Endothelial cell of umbilical vein (primary cell): ENCODE measurements around the gene RPP40. TPM values are rescaled to one million over a fixed set of nuclear protein-coding genes. Genes with fewer than 3 reads are reported as not detected.
A peak's percentile ranks its signal among the peaks of the same experiment; 100 is the strongest.

ENCODE experiments used
- Bru-seq: library from RNA; stranded (reverse); fragments of 400-500 nt; gene quantifications from one replicate; lab custom pipeline; 2021; lab: Mats Ljungman, UMichigan
- BruChase-seq, 2 experiments: library from RNA; stranded (reverse); fragments of 400-500 nt; gene quantifications; one replicate each; lab custom pipeline; 2021; lab: Mats Ljungman, UMichigan
- BruUV-seq: library from RNA; stranded (reverse); fragments of 400-500 nt; replicated peaks from 2 replicates; lab custom pipeline; 2021; lab: Mats Ljungman, UMichigan
- CTCF ChIA-PET: fragments of 300-600, 350-600 bp; sonication (Branson Sonifier 250); formaldehyde crosslinking; loops from one replicate; lab custom pipeline; 2021; ENCODE audit warnings: antibody characterized with exemption, inconsistent platforms; lab: Charles Lee
- POLR2A ChIA-PET: fragments of 300-600, 350-600 bp; sonication (Branson Sonifier 250); formaldehyde crosslinking; loops from one replicate; lab custom pipeline; 2021; ENCODE audit warnings: antibody characterized with exemption, inconsistent platforms; lab: Charles Lee
- DNase-seq: peaks from one replicate; pipeline ENCODE4 v3.0.0-alpha.2; 2011; ENCODE audit warnings: low read depth, low spot score
- FAIRE-seq: peaks from 2 replicates; lab custom pipeline; 2011; peaks lifted over from hg19 to GRCh38; lab: Jason Lieb, UNC
- H2AFZ ChIP-seq: 2 replicates; pipeline ENCODE4 v1.6.0; 2012; ENCODE audit warnings: low read depth, low read length, control low read depth, inconsistent platforms
- H3K27ac ChIP-seq: 2 replicates; pipeline ENCODE4 v1.5.1; 2011; ENCODE audit warnings: low read depth, mild to moderate bottlenecking, control low read depth, low read length, moderate library complexity; ENCODE audit not compliant: insufficient read depth
- H3K27me3 ChIP-seq, 2 experiments: 2 replicates each; pipeline versions ENCODE4 v1.6.0 to v1.6.1; 2011; ENCODE audit warnings: low read length in 2 of 2, mixed read lengths in 1 of 2; ENCODE audit not compliant: control insufficient read depth in 2 of 2, insufficient read depth in 2 of 2
- H3K36me3 ChIP-seq, 2 experiments: 2 replicates in 1 of 2; 3 replicates in 1 of 2; pipeline ENCODE4 v1.5.1; 2011; ENCODE audit warnings: low read length in 2 of 2, mild to moderate bottlenecking in 1 of 2, moderate library complexity in 1 of 2; ENCODE audit not compliant: control insufficient read depth in 2 of 2, insufficient read depth in 2 of 2; ENCODE audit errors: extremely low read depth in 1 of 2
- H3K4me1 ChIP-seq: 3 replicates; pipeline ENCODE4 v1.5.1; 2011; ENCODE audit warnings: mild to moderate bottlenecking, low read length; ENCODE audit not compliant: control insufficient read depth, insufficient read depth; ENCODE audit errors: extremely low read depth
- H3K4me2 ChIP-seq: 2 replicates; pipeline ENCODE4 v1.6.1; 2011; ENCODE audit warnings: low read length, control low read depth, mixed read lengths; ENCODE audit not compliant: insufficient read depth
- H3K4me3 ChIP-seq, 3 experiments: fragments of 200-600 bp in 1 of 3; sonication (generic), shearing (Covaris generic) in 1 of 3; replicated peaks in 1 of 3; 2 replicates each; pipeline ENCODE4 v1.5.1; 2011 to 2016; ENCODE audit warnings: control low read depth in 3 of 3, low read length in 3 of 3, mild to moderate bottlenecking in 2 of 3, inconsistent platforms in 1 of 3, low read depth in 1 of 3, moderate library complexity in 1 of 3; ENCODE audit not compliant: insufficient read depth in 1 of 3
- H3K79me2 ChIP-seq: 2 replicates; pipeline ENCODE4 v1.6.0; 2012; ENCODE audit warnings: low read length, inconsistent platforms; ENCODE audit not compliant: control insufficient read depth, insufficient read depth
- H3K9ac ChIP-seq: replicated peaks from 2 replicates; pipeline ENCODE3; 2011; ENCODE audit warnings: low read length, control low read depth; ENCODE audit not compliant: insufficient read depth; ENCODE audit errors: extremely low read depth
- H3K9me1 ChIP-seq: replicated peaks from 3 replicates; pipeline ENCODE4 v1.6.0; 2011; ENCODE audit warnings: mild to moderate bottlenecking, low read length; ENCODE audit not compliant: control insufficient read depth, insufficient read depth; ENCODE audit errors: extremely low read depth
- H3K9me3 ChIP-seq: replicated peaks from 2 replicates; pipeline ENCODE4 v1.5.1; 2012; ENCODE audit warnings: low read length, inconsistent platforms; ENCODE audit not compliant: control insufficient read depth, insufficient read depth
- H4K20me1 ChIP-seq: replicated peaks from 2 replicates; pipeline ENCODE3; 2011; ENCODE audit warnings: mild to moderate bottlenecking, low read length; ENCODE audit not compliant: control insufficient read depth, insufficient read depth; ENCODE audit errors: extremely low read depth
- EZH2 ChIP-seq: IDR thresholded peaks from 2 replicates; pipeline ENCODE4 v1.6.1; 2012; ENCODE audit warnings: borderline replicate concordance, low read depth, mild to moderate bottlenecking, moderate library complexity, low read length, inconsistent platforms; ENCODE audit not compliant: severe bottlenecking
- GATA2 ChIP-seq: IDR thresholded peaks from 2 replicates; pipeline ENCODE4 v1.7.0; 2011; ENCODE audit warnings: low read depth, mild to moderate bottlenecking, moderate library complexity, mixed read lengths, low read length; ENCODE audit not compliant: insufficient read length, insufficient read depth
- JUN ChIP-seq: IDR thresholded peaks from 2 replicates; pipeline ENCODE4 v1.6.1; 2011; ENCODE audit warnings: borderline replicate concordance, low read depth; ENCODE audit not compliant: insufficient read length, insufficient read depth
- MAX ChIP-seq: IDR thresholded peaks from 2 replicates; pipeline ENCODE4 v1.6.1; 2011; ENCODE audit not compliant: insufficient read depth, insufficient read length
- MYC ChIP-seq: IDR thresholded peaks from one replicate; pipeline ENCODE4 v1.6.1; 2011; ENCODE audit warnings: mild to moderate bottlenecking, low read depth, low read length
- POLR2A ChIP-seq: IDR thresholded peaks from 2 replicates; pipeline ENCODE4 v1.6.1; 2012; ENCODE audit warnings: low read depth, mild to moderate bottlenecking, control low read depth, low read length
- POLR2AphosphoS5 ChIP-seq: IDR thresholded peaks from 2 replicates; pipeline ENCODE4 v1.6.1; 2012; ENCODE audit warnings: low read depth, mild to moderate bottlenecking, control low read depth, low read length, moderate library complexity; ENCODE audit not compliant: insufficient read depth
- dilution Hi-C: fragments of 300-500 bp; cut with MboI; formaldehyde crosslinking; loops from one replicate; pipeline ENCODE4 v1.15.0; 2019; ENCODE audit warnings: low sequenced_read_pairs; ENCODE audit not compliant: extremely low pct_ligation_motif_present
- intact Hi-C: fragments of 100-400 bp; cut with micrococcal nuclease; formaldehyde crosslinking; loops from one replicate; pipeline ENCODE4 v1.10.0; 2022
- long read RNA-seq: library from polyadenylated mRNA; stranded (forward); transcript quantifications from one replicate; pipeline ENCODE4 v2.0.0, GENCODE V29; 2021
- polyA minus RNA-seq, 3 experiments: library from RNA; depleted of rRNA, polyadenylated mRNA; stranded (reverse); fragments of >200 nt; gene quantifications; 1 replicate in 1 of 3; 2 replicates in 2 of 3; pipeline ENCODE4 v1.2.3, GENCODE V29; 2011
- polyA plus RNA-seq, 4 experiments: library from polyadenylated mRNA; depleted of rRNA in 3 of 4; stranded (reverse) in 3 of 4; unstranded in 1 of 4; fragments of >200 nt; gene quantifications; 2 replicates each; pipeline versions ENCODE4 v1.2.1 to v1.2.3, GENCODE V29; 2011 to 2012; ENCODE audit warnings: missing spikeins in 1 of 4
- total RNA-seq: library from RNA; stranded (reverse); gene quantifications from 2 replicates; pipeline ENCODE4 v1.2.3, GENCODE V29; 2021
- TF ChIP-seq, protein P1 (sequence below), 2 donors: IDR thresholded peaks; 1 replicate in 1 of 2; 2 replicates in 1 of 2; pipeline ENCODE4 v1.5.1; 2011; ENCODE audit warnings: low read length in 2 of 2, mild to moderate bottlenecking in 2 of 2, moderate library complexity in 2 of 2, control low read depth in 1 of 2, inconsistent platforms in 1 of 2, low read depth in 1 of 2; ENCODE audit not compliant: insufficient read depth in 1 of 2; ENCODE audit errors: extremely low read depth in 1 of 2

RPP40 gene
- total RNA-seq (12.6 and 15.3 TPM in 2 replicates), polyA plus RNA-seq (6.4 and 10.2 TPM in 2 replicates), polyA minus RNA-seq (4.9 and 11.7 TPM in 2 replicates), Bru-seq, nascent RNA (percentile 59 among the genes with signal in this experiment), BruChase-seq, experiment 1, labeled RNA remaining after a 6-hour chase (percentile 64 among the genes with signal in this experiment), BruChase-seq, experiment 2, labeled RNA remaining after a 2-hour chase (percentile 55 among the genes with signal in this experiment)
- polyA plus RNA-seq (2011; cell fraction: cytosol; rRNA removed) = 7.1 and 9.1 TPM in 2 replicates
- 4.7 and 5.0 TPM in 2 replicates for polyA plus RNA-seq (2011; cell fraction: nucleus; rRNA removed)
- 18.3 and 25.7 TPM in 2 replicates for polyA plus RNA-seq (2012)
- 3.9 TPM for polyA minus RNA-seq (2011; cell fraction: cytosol; rRNA and poly(A)+ RNA removed)
- polyA minus RNA-seq (2011; cell fraction: nucleus; rRNA and poly(A)+ RNA removed) = 3.3 and 3.5 TPM in 2 replicates
- long read RNA-seq, transcript RPP40-207 (7 exons, 1,056 nt) = minor isoform, 5 of 76 reads
- long read RNA-seq, transcript RPP40-202 (8 exons, 1,483 nt) = major isoform, 57 of 76 reads
- long read RNA-seq, transcript RPP40-201 (7 exons, 1,088 nt) = minor isoform, 7 of 76 reads
- long read RNA-seq, partial matches to known transcripts = 4 of 76 reads
- long read RNA-seq, other reads (novel, unspliced or antisense) = 3 of 76 reads

DNA sequence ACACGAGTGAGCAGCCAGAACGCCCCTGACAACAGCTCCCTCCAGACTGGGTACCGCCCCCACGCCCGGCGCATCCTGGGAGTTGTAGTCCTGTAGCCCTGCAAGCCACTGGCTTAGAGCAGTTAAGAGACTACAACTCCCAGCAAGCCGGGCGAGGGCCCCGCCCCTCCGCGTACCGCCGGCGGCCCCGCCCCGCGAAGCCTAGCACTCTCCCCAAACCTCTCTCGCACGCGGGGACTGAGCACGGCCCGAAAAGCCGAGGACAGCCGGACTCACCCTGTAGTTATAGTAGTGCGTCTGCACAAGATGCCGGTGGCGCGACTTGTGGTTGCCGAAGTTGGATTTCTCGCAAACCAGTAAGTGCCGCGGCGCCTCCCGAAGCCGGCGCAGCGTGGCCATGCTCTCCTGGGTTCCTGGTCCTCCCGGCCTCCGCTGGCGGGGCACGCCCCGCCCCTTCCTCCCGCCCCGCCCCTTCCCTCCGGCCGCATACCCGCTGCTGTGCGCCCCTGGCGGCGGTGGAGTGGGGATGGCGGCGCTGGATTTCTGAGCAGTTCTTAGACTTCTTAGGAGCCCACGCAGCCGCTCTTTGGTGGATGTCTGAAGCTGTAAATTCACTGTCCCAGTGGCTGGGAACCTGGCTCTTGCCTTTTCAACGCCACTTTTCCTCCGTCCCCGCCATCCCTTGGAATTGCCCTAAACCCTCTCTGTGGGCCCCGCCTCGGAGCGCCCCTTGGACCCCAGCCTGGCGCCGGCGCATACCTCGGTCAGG is at the start of gene RPP40:
TSS of gene RPP40 (minus strand) at position 434 of the 769 bp plus-strand sequence. CDS start at position 399, 35 bp downstream.
- Histone ChIP-seq H2AFZ (peak within 1 kb of the TSS; percentile 97), H3K27ac (peak within 1 kb of the TSS; percentile 79), H3K4me2 (peak within 1 kb of the TSS; percentile 84), H3K79me2 (no peaks in the 10 kb centered on the region), H3K9ac (peak within 1 kb of the TSS; percentile 79), H3K9me1 (no peaks in the 10 kb centered on the region), H3K9me3 (no peaks in the 10 kb centered on the region), H3K4me1 (peaks cover 7% of the 10 kb centered on the region), H3K36me3 (peaks cover 0 to 6% of the 10 kb centered on the region in 2 experiments), H3K4me3 (peak within 1 kb of the TSS; percentile 51 to 72 (median 63)), H3K27me3 (no peaks in the 10 kb centered on the region), H4K20me1 (no peaks in the 10 kb centered on the region)
- dilution Hi-C loops = no loop called here
- peak; percentile 94 for FAIRE-seq
- ChIA-PET POLR2A (interaction anchor here (0.6 to 0.7 kb wide), 2 partner anchors 9 to 102 kb away, joined by 4 read pairs; no protein-coding TSS in a partner anchor), CTCF (interaction anchor here (0.8 to 2.4 kb wide), 12 partner anchors 10 to 953 kb away, joined by 3 to 12 read pairs (median 4); partner anchors contain the start of gene PPP1R3G)
- BruUV-seq = TSS peak; percentile 86
- TF ChIP-seq GATA2 (no peak), POLR2A (peak; percentile 88), MYC (peak; percentile 5), EZH2 (no peak), POLR2AphosphoS5 (peak; percentile 76), MAX (peak; percentile 59), JUN (no peak)
- TF ChIP-seq, protein P1, sequence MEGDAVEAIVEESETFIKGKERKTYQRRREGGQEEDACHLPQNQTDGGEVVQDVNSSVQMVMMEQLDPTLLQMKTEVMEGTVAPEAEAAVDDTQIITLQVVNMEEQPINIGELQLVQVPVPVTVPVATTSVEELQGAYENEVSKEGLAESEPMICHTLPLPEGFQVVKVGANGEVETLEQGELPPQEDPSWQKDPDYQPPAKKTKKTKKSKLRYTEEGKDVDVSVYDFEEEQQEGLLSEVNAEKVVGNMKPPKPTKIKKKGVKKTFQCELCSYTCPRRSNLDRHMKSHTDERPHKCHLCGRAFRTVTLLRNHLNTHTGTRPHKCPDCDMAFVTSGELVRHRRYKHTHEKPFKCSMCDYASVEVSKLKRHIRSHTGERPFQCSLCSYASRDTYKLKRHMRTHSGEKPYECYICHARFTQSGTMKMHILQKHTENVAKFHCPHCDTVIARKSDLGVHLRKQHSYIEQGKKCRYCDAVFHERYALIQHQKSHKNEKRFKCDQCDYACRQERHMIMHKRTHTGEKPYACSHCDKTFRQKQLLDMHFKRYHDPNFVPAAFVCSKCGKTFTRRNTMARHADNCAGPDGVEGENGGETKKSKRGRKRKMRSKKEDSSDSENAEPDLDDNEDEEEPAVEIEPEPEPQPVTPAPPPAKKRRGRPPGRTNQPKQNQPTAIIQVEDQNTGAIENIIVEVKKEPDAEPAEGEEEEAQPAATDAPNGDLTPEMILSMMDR (IDR thresholded peaks at IDR 0.05; ENCODE audit: extremely low read depth in 1 of 2, insufficient read depth in 1 of 2, low read depth in 1 of 2, low read length in 2 of 2) = peak; percentile 74 to 85
- DNase-seq = peak; percentile 98
- intact Hi-C loops = loop anchor here (1.0 kb wide), 7 partner anchors 9 to 690 kb away; partner anchors contain the start of gene PPP1R3G
